Stimulated activated CD4-positive, alpha-beta T cell treated with anti-CD3 and anti-CD28 coated beads, Interleukin-4, amount 100 ng/mL, for 1 hour (primary cell): ENCODE results near the gene C6orf89.

Experiments used
- DNase-seq: peaks from one replicate; pipeline ENCODE4 v3.0.0-alpha.2; 2020

Gene C6orf89

DNA sequence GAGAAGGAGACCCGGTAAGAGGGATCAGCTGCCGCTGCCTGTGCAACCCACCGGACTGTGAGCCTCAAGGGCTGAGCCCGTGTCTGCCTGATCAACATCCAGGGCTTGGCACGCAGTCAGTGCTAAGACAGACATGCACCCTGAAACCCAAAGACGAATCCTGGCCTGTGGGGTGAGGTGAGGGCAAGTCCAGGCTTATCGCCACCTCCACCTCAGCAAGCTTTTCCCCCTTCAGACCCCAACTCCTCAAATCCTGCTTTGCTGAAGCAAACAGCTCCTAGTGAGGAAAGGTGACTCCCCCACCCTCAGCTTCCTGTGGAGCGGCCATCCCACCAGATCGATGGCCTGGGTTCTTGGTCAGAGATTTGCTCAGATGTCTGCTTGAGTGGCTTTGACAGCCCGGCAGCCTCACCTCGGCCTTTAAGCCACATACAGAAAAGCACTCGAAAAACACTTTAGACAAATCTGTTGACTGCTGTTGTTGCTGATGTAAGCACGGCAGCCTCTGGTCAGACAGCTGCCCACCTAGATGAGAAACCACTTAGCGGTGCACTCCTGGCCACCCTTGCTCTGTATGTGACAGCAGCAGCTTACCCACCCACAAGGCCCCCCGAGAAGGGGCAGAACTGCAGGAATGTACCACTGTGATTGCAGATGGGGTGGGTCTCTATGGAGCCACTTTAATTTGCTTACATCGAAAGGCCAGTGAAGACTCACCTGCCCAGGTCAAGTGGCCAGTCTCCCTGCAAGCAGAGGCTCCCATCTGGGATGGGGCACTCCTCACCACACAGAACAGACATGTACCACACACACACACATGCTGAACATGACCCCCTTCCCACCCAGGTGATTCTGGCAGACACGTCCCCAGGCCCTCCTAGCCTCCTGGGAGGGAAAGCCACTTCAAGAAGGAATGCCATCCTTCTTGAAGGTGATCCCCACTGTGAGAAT lies 85.4 kb downstream of the C6orf89 start:
- no peak for DNase-seq

DNA sequence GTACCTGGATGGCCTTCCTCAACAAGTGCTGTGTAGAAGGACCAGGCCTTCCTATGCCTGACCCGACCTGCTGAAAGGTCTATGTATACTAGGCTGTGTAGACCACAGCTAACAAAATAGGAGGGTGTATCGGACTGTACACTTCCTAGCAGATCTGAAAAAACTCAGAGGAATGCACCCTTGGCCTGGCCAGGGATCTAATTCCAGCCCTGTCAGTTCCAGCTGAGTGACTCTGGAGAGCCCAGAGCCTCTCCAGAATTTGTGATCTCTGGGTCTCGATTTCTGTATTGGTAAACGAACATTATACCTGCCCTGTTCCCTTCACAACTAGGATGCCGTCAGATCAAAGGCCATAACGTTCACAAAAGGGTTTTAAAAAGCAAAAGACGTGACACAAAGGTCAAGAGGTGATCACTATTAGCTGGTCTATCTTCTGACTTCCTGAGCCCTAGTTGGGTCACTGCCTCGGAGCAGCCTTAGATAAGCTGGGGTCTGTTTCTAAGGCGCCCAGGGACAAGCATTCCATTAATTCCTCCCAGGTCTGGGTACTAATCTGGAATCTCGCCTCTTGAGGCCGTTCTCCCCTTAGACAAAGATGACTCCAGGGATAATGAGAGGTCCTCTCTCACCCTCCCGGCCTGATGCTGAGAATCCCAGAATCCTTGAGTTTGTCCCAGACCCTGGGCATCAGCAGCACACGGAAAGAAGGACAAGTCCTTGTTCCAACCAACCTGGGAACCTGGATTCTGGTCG lies 86.3 kb downstream of the C6orf89 start:
- no peak for DNase-seq

DNA sequence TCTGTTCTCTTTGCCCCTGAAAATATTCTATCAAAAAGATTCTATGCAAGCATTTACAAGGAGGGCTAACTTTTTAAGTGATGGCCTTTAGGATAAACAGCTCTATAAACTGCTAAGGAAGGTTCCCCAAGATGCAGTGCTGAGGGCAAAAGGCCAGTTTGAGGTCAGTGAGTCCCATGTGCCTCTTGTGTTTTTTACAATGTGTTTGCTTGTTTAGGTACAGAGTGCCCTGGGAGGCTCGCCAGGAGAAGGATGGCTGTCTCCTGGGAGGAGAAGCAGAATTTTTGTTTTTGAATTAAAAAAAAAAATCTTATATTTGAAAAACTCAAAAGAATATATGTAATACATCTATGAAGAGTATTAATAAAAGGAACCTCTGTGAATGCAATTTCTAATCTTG lies 87.4 kb downstream of the C6orf89 start:
- no peak for DNase-seq

DNA sequence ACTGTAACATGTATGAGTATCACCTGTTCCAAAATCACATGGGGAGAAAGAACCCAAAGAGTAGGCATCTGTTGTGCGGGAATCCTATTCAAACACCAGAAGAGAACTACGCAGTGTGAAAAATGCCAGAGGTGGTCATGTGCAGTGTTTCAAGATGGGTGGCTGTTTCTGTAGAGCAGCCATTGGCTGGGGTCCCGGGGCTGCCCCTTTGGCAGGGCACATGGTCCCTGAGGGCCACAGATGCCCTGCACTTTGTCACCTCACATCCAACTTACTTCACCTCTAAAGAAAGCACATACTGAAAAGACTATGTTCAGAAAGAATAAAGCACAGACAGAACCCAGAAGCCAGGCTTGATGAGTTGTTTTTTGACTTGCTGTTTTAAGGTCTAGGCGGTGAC lies 87.9 kb downstream of the C6orf89 start:
- no peak for DNase-seq

DNA sequence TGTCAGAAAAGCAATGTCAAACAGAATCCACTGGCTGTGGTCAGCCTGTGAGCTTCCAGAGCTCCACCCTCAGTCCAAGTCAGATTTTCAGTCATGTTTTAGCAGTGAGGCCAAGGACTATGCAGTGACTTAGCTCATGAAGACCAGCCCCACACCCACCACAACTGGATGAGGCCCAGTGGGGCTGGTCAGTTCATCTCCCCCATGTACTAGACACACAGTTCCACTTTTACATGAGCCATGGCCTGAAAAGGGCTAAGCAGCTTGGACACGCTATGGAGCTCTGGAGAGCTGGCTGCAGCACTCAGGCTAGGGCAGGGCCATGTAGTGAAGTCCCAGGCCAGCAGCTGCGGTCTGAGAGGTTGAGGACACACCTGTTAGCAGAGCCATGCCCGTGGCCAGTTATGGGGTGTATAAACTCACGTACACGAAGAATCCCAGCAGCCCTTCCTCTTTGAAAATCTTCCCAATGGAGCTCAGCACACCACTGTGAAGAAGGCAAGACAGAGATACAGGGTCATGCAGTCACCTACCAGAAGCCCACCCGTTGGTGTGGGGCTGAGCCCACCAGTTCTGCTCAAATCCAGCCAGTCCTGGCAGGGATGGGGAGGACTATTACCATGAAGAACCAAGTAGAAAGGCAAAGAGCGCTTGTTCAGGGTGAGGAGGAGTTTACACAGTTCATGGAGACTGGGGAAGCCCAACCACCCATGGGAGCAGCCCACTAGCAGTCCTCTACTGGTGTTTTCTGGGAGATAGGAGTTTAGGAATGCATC lies 89.7 kb downstream of the C6orf89 start:
- DNase-seq = no peak

DNA sequence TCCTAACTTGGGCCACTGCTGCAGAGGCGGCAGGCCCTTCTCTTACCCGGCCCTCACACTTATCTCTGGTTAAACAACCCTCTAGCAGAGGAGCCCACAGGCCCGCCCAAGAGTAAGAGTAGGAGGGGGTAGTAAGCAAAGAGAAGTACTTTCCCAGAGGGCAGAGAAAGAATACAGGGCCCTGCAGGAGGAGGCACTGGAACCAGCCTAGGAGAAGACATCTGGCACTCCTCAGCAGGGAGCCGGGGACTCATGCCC lies 90.2 kb downstream of the C6orf89 start:
- no peak for DNase-seq

DNA sequence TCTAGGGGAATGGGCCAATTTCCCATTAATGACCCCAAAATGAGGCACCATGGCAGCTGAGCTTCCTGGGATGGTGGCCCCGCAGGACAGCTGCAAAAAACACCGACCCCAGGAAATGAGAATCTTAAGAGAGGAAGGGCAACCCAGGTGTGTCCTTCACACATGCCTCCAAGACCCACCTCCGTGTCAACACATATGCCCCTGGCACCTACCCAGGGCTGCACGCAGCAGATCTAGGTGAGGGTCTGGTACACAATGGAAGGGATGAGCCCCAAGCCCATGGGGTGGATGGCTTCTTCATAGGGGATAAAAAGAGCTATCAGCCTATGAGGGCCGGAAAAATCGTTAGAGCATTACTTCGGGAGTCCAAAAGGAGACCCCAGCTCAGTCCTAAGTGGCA lies 90.8 kb downstream of the C6orf89 start:
- no peak for DNase-seq

DNA sequence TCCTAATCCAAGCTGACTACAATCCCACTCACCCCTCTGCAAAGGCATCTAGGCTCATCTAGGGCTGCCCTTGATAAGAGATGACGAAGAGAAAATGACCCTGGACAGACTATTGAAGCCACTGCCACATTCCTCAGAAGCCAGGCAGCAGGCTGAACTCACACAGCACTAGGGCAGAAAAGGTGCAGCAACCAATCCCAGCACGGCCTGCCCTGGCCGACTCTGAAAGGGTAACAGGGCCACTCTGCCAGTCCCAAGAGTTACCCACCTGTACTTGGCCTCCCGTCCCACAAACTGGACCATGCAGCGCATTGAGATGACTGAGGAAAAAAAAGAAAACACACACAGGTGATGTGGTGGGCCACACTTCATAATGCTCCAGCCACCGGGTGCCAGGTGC lies 91.2 kb downstream of the C6orf89 start:
- no peak for DNase-seq

DNA sequence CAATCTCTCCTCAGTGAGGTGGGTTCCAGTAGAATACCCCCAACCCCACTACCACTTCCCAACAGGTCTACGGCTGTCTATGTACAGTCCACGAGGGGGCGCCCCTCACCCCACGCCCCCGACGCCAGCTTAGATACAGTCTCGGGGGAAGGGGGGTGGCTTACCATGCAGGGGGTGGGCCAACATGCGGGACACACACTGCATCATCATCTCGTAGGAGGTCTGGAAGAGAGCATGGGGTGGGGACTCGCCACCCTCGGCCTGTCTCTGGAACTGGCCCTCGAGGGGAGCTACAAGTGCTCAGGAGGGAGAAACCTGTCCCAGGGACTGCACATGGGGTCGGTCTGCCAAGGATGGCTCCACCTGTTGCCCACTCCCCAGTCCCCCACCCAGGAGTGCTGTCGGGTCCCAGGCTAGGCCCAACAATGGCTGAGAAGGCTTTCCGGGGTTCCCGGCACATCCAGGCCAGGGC lies 91.8 kb downstream of the C6orf89 start:
- no peak for DNase-seq
